Loucy (cell line): ENCODE measurements around the gene NDUFA8.

Experiments used
- H2AFZ ChIP-seq: fragments of 200-600 bp; sonication (generic); 2 replicates; pipeline ENCODE4 v1.6.0; 2016; ENCODE audit warnings: antibody characterized with exemption, mild to moderate bottlenecking, low read length, moderate library complexity
- H3F3A ChIP-seq: fragments of 200-600 bp; 2 replicates; pipeline ENCODE4 v1.6.0; 2016; ENCODE audit warnings: antibody characterized with exemption, low read depth, mild to moderate bottlenecking
- H3K27me3 ChIP-seq: fragments of 200-600 bp; sonication (generic); 2 replicates; pipeline ENCODE4 v1.6.1; 2014; ENCODE audit warnings: low read length, mild to moderate bottlenecking; ENCODE audit not compliant: insufficient read depth, poor library complexity, severe bottlenecking
- H3K36me3 ChIP-seq: fragments of 200-600 bp; sonication (generic); 2 replicates; pipeline ENCODE4 v1.6.1; 2016; ENCODE audit warnings: low read length; ENCODE audit not compliant: insufficient read depth
- H3K4me1 ChIP-seq: fragments of 200-600 bp; sonication (generic); 2 replicates; pipeline ENCODE4 v1.5.1; 2014; ENCODE audit warnings: low read length, mild to moderate bottlenecking; ENCODE audit not compliant: insufficient read depth, poor library complexity, severe bottlenecking
- H3K4me2 ChIP-seq: fragments of 200-600 bp; sonication (generic); 2 replicates; pipeline ENCODE4 v1.6.0; 2014; ENCODE audit warnings: antibody characterized with exemption, low read length, low read depth, mild to moderate bottlenecking; ENCODE audit not compliant: poor library complexity, severe bottlenecking
- H3K4me3 ChIP-seq: fragments of 200-600 bp; sonication (generic); 2 replicates; pipeline ENCODE4 v1.5.1; 2014; ENCODE audit warnings: low read length, mild to moderate bottlenecking, mixed read lengths; ENCODE audit not compliant: poor library complexity, severe bottlenecking
- H3K79me2 ChIP-seq: fragments of 200-600 bp; sonication (generic); 2 replicates; pipeline ENCODE4 v1.6.1; 2014; ENCODE audit warnings: low read length; ENCODE audit not compliant: insufficient read depth
- H3K9ac ChIP-seq: fragments of 200-600 bp; sonication (generic); 2 replicates; pipeline ENCODE4 v1.6.0; 2014; ENCODE audit warnings: mild to moderate bottlenecking, low read depth, low read length, moderate library complexity; ENCODE audit not compliant: poor library complexity, severe bottlenecking
- H3K9me2 ChIP-seq: fragments of 200-600 bp; sonication (generic); replicated peaks from 2 replicates; pipeline ENCODE4 v1.6.1; 2016; ENCODE audit warnings: low read depth, low read length, mixed read lengths
- H3K9me3 ChIP-seq: fragments of 200-600 bp; sonication (generic); 2 replicates; pipeline ENCODE4 v1.6.1; 2014; ENCODE audit warnings: mild to moderate bottlenecking, antibody characterized with exemption, low read length, low read depth; ENCODE audit not compliant: insufficient read depth
- H4K20me1 ChIP-seq: fragments of 200-600 bp; sonication (generic); 2 replicates; pipeline ENCODE4 v1.6.0; 2014; ENCODE audit warnings: antibody characterized with exemption, low read length, mild to moderate bottlenecking; ENCODE audit not compliant: insufficient read depth, poor library complexity, severe bottlenecking
- CTCF ChIP-seq: fragments of 200-600 bp; sonication (generic); conservative IDR thresholded peaks from 2 replicates; pipeline ENCODE4 v1.5.1; 2014; ENCODE audit warnings: mild to moderate bottlenecking, antibody characterized with exemption, low read length
- EZH2phosphoT487 ChIP-seq: fragments of 200-600 bp; IDR thresholded peaks from 2 replicates; pipeline ENCODE4 v1.6.1; 2018; ENCODE audit warnings: antibody characterized with exemption, mild to moderate bottlenecking, moderate library complexity, borderline replicate concordance

NDUFA8 gene

GRCh38 chr9:122130837-122131236 is 28.7 kb downstream of the NDUFA8 start:
- H2AFZ ChIP-seq = no peak overlapping the region
- no peaks in the 10 kb centered on the region for H3K36me3 ChIP-seq
- no peaks in the 10 kb centered on the region for H4K20me1 ChIP-seq
- no peak overlapping the region for H3K4me3 ChIP-seq
- TF ChIP-seq EZH2phosphoT487 (no peak), CTCF (no peak)
- no peaks in the 10 kb centered on the region for H3K4me1 ChIP-seq
- H3K79me2 ChIP-seq = no peaks in the 10 kb centered on the region
- H3F3A ChIP-seq = no peaks in the 10 kb centered on the region
- H3K9me3 ChIP-seq = no peaks in the 10 kb centered on the region
- H3K4me2 ChIP-seq = no peak overlapping the region
- H3K9ac ChIP-seq = no peak overlapping the region
- no peaks in the 10 kb centered on the region for H3K27me3 ChIP-seq
- no peaks in the 10 kb centered on the region for H3K9me2 ChIP-seq

GRCh38 chr9:122129969-122130368 is 29.6 kb downstream of the NDUFA8 start:
- Histone ChIP-seq H3K9ac (no peak overlapping the region), H3F3A (no peaks in the 10 kb centered on the region), H3K9me2 (no peaks in the 10 kb centered on the region), H4K20me1 (no peaks in the 10 kb centered on the region), H3K9me3 (no peaks in the 10 kb centered on the region), H3K4me2 (no peak overlapping the region), H3K4me3 (no peak overlapping the region), H3K79me2 (no peaks in the 10 kb centered on the region), H2AFZ (no peak overlapping the region), H3K36me3 (no peaks in the 10 kb centered on the region), H3K27me3 (no peaks in the 10 kb centered on the region), H3K4me1 (peaks cover 4% of the 10 kb centered on the region)
- no peak for TF ChIP-seq EZH2phosphoT487
- no peak for TF ChIP-seq CTCF

- no peaks in the 10 kb centered on the region for H3K9me2 ChIP-seq
- no peaks in the 10 kb centered on the region for H3F3A ChIP-seq
- H3K4me1 ChIP-seq = peaks cover 4% of the 10 kb centered on the region
These were observed 30.6 kb downstream of the NDUFA8 start for GRCh38 chr9:122128969-122129343.

More at GRCh38 chr9:122128969-122129343, 30.6 kb downstream of the NDUFA8 start:
- Histone ChIP-seq H3K27me3 (no peaks in the 10 kb centered on the region), H3K4me2 (no peak overlapping the region), H2AFZ (no peak overlapping the region), H3K9me3 (no peaks in the 10 kb centered on the region), H3K9ac (no peak overlapping the region), H4K20me1 (no peaks in the 10 kb centered on the region), H3K79me2 (no peaks in the 10 kb centered on the region), H3K36me3 (no peaks in the 10 kb centered on the region), H3K4me3 (no peak overlapping the region)
- TF ChIP-seq EZH2phosphoT487 (no peak), CTCF (no peak)
